LHCN-M2 (cell line): Measurements from ENCODE around the gene PSMB1. TPM values are rescaled to one million over a fixed set of nuclear protein-coding genes. Genes with fewer than 3 reads are reported as not detected.
"Not testable (repeated sequence)": the region's sequence is repeated elsewhere in the genome, so short reads cannot be mapped to it uniquely, and the experiment has no call there.

ENCODE experiments used
- DNase-seq: peaks from one replicate; pipeline ENCODE4 v3.0.0-alpha.2; 2012; ENCODE audit warnings: low read depth
- total RNA-seq: library from RNA; depleted of rRNA; stranded (reverse); fragments of >200 nt; gene quantifications from 2 replicates; pipeline ENCODE4 v1.2.3, GENCODE V29; 2014; rRNA removed

The PSMB1 gene
- total RNA-seq, 1 experiment from 2014 or later, result 297 TPM

- DNase-seq, result no peak
Observed at GRCh38 chr6:170503414-170503761, 49.7 kb downstream of the PSMB1 start.

DNA sequence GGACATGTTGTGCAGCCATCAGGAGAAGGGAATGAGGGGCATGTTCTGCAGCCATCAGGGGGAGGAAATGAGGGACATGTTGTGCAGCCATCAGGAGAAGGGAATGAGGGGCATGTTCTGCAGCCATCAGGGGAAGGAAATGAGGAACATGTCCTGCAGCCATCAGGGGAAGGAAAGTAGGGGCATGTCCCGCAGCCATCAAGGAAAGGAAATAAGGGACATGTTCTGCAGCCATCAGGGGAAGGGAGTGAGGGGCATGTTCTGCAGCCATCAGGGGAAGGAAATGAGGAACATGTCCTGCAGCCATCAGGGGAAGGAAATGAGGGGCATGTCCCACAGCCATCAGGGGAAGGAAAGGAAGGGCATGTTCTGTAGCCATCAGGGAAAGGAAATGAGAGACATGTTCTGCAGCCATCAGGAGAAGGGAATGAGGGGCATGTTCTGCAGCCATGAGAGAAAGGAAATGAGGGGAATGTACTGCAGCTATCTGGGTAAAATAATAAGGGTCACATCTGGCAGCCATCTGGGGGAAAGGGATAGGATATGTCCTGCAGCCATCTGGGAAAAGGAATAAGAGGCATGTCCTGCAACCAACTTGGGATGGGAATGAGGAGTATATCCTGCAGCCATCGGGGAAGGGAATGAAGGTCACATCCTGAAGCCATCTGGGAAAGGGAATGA is 50.2 kb downstream of the PSMB1 start:
- not testable (repeated sequence) for DNase-seq

- DNase-seq, result not testable (repeated sequence)
Observed at GRCh38 chr6:170502268-170502667, 50.8 kb downstream of the PSMB1 start.

GRCh38 chr6:170500955-170501590 is 52.0 kb downstream of the PSMB1 start:
- DNase-seq, result no peak

- DNase-seq, result no peak
Observed at GRCh38 chr6:170497841-170498301, 55.2 kb downstream of the PSMB1 start.

DNA sequence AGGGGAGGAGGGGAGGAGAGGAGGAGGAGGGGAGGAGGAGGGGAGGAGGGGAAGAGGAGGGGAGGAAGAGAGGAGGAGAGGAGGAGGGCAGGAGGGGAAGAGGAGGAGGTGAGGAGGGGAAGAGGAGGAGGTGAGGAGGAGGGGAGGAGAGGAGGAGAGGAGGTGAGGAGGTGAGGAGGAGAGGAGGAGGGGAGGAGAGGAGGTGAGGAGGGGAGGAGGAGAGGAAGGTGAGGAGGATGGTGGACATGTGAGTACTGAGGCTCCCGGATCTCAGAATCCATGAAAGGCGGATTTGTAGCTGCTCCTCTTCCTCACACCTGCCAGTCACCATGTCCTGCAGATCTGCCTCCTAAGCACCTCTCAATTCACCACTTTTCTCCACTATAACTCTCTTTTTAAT is 59.8 kb downstream of the PSMB1 start:
- DNase-seq, result no peak

DNA sequence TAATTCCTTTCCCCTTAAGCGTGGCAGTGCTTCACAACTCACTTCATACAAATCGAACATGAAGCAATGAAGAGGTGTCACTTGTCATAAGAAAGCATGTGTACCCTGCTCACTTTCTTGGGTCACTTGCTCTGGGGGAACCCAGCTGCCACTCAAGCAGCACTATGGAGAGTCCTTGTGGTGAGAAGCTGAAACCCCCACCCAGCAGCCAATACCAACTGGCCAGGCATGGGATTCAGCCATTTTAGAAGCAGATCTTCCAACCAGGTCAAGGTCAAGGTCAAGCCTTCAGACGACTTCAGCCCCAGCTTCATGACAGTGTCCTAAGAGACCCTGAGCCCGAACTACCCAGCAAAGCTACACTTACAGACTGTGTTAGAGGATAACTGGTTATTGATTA is 62.8 kb downstream of the PSMB1 start:
- no peak for DNase-seq

DNA sequence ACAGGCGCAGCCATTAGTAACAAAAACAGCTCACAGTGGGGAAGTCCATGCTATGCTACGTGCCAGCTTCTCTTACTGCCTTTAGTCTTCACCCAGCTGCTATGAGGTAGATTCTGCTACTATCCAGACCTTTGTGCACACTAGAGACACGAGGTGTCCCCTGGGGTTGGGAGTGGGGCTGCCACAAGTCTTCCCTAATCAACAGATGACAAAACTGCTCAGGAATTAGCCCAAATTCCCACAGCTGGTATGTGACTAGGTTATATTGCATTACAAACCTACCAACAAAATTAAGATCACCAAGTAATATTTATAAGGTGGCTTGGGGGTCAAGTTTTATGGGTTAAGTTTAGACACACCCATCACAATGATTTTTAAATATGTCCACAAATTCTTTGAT is 63.3 kb downstream of the PSMB1 start:
- DNase-seq, result peak; percentile 14

GRCh38 chr6:170487707-170488329 is 65.3 kb downstream of the PSMB1 start:
- no peak for DNase-seq

DNA sequence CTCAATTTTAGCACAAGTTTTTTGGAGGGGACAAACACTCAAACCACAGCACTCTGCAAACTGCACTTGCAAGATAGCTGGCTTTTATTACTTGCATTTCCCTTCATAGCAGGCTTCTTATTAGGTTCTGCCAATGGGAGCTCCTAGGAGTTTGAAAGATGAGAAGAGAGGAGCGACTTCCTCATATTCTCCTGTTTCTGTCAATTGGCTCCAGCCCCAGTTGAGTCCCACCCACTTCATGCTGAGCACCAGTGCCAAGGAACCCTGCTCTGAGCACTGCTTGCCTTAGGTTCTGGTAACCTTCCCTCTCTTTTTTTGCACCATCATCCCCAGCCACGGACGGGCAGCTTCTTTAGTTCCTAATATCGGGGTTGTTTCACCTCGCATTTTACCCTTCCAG is 67.9 kb downstream of the PSMB1 start:
- no peak for DNase-seq

Other genes with a start within 250 kb of the PSMB1 start
- 11.6 and 15.0 TPM in 2 replicates for gene FAM120B, start 246.5 kb downstream of the PSMB1 start, total RNA-seq
- 19.2 and 21.4 TPM in 2 replicates for gene TBP, start 1.1 kb upstream of the PSMB1 start, total RNA-seq
- gene PDCD2, start 31.3 kb upstream of the PSMB1 start, total RNA-seq, result 123 and 152 TPM in 2 replicates